HEK293 (cell line): Measurements from ENCODE around the gene TLNRD1.

Experiments
- SCRT1 ChIP-seq: fragments of 450-650 bp; formaldehyde crosslinking; IDR thresholded peaks from 2 replicates; pipeline ENCODE4 v1.5.1; 2016; ENCODE audit warnings: missing biosample characterization, missing genetic modification characterization, borderline replicate concordance
- ZNF311 ChIP-seq: fragments of 450-650 bp; formaldehyde crosslinking; IDR thresholded peaks from 2 replicates; pipeline ENCODE4 v1.5.1; 2017; ENCODE audit warnings: missing biosample characterization, missing genetic modification characterization, borderline replicate concordance

- no peak for TF ChIP-seq SCRT1 (tag by site-specific recombination)
- TF ChIP-seq ZNF311 (tag by site-specific recombination) = no peak
Observed at GRCh38 chr15:81047928-81048327, 47.2 kb downstream of the TLNRD1 start.
